Right cardiac atrium (tissue), 5 donors: Measurements from ENCODE around the gene CMKLR1. TPM values are rescaled to one million over a fixed set of nuclear protein-coding genes. Genes with fewer than 3 reads are reported as not detected.
A peak's percentile ranks its signal among the peaks of the same experiment; 100 is the strongest.

Source experiments
- ATAC-seq, 2 donors: fragments of 200-7000 bp; cut with Tn5 transposase; one replicate each; pipeline versions ENCODE4 v1.8.0 to v1.9.1; 2020; ENCODE audit warnings: moderate library complexity in 2 of 2, mild to moderate bottlenecking in 1 of 2
- DNase-seq, 3 donors: peaks; one replicate each; pipeline ENCODE4 v3.0.0-alpha.2; 2020
- H3K27ac ChIP-seq: one replicate; pipeline ENCODE4 v1.5.1; 2013; ENCODE audit warnings: mild to moderate bottlenecking, low read length, control low read depth, moderate library complexity
- H3K27me3 ChIP-seq: one replicate; pipeline ENCODE4 v1.6.1; 2013; ENCODE audit not compliant: control insufficient read depth, insufficient read depth
- H3K4me1 ChIP-seq: one replicate; pipeline ENCODE4 v1.6.1; 2013; ENCODE audit warnings: low read length; ENCODE audit not compliant: control insufficient read depth, insufficient read depth
- H3K4me3 ChIP-seq: one replicate; pipeline ENCODE4 v1.5.1; 2013; ENCODE audit warnings: low read length, control low read depth
- H3K9me3 ChIP-seq: one replicate; pipeline ENCODE4 v1.6.1; 2013; ENCODE audit warnings: low read length; ENCODE audit not compliant: control insufficient read depth
- WGBS: extraction: QIAGEN DNeasy Blood & Tissue Kit; methylation state at CpG from one replicate; pipeline ENCODE4 v1.1.7; 2013; 5-methylcytosine and 5-hydroxymethylcytosine counted together
- intact Hi-C, 4 donors: fragments of 100-400 bp; cut with DNase I; formaldehyde crosslinking; loops; one replicate each; pipeline versions ENCODE4 v1.11.0 to v1.14.0; 2022 to 2023
- polyA plus RNA-seq: library from polyadenylated mRNA; stranded (reverse); fragments of 200-250 nt; gene quantifications from one replicate; pipeline ENCODE4 v1.2.3, GENCODE V29; 2013
- total RNA-seq, 4 donors: library from RNA; stranded (reverse); fragmentation: NEBNext Ultra II Directional; extraction: Animal tissue kit (Norgen Biotek cat#: 25700); gene quantifications; one replicate each; pipeline ENCODE4 v1.2.1, GENCODE V29; 2021
- donor health status: healthy with polysubstance abuse.
- donor health status: DM: no; HTN: yes; CAD: no.
- donor health status: DM: no; HTN: no; CAD: no.
- donor health status: DM: no; HTN: yes; CAD: no; lungs with severe emphysema.
- donor health status: DM: yes; HTN: yes; CAD: no.

Gene CMKLR1
- total and polyA plus RNA-seq, 5 donors = 1.6 to 17.9 (median 7.8) TPM

GRCh38 chr12:108374596-108375320 is 35.6 kb upstream of the CMKLR1 start:
- Histone ChIP-seq H3K4me1 (no peaks in the 10 kb centered on the region), H3K27me3 (no peaks in the 10 kb centered on the region), H3K9me3 (peaks cover 4% of the 10 kb centered on the region), H3K4me3 (no peak overlapping the region), H3K27ac (no peak overlapping the region)
- WGBS = 59% methylated on average over 2 of the region's 2 CpGs
- intact Hi-C loops = no loop called here
- ATAC-seq (no peak), DNase-seq (no peak)

GRCh38 chr12:108373111-108373510 is 34.0 kb upstream of the CMKLR1 start:
- WGBS = 20% methylated on average over 1 of the region's 1 CpG
- Histone ChIP-seq H3K27me3 (no peaks in the 10 kb centered on the region), H3K9me3 (peaks cover 4% of the 10 kb centered on the region), H3K4me3 (no peak overlapping the region), H3K27ac (no peak overlapping the region), H3K4me1 (no peaks in the 10 kb centered on the region)
- intact Hi-C loops = no loop called here
- no peak for DNase-seq
- no peak for ATAC-seq

GRCh38 chr12:108371801-108372344 is 32.8 kb upstream of the CMKLR1 start:
- intact Hi-C loops = no loop called here
- ATAC-seq = peak; percentile 61 to 72
- 47% methylated on average over 6 of the region's 6 CpGs for WGBS
- Histone ChIP-seq H3K4me1 (no peaks in the 10 kb centered on the region), H3K27ac (no peak overlapping the region), H3K9me3 (peaks cover 4% of the 10 kb centered on the region), H3K27me3 (no peaks in the 10 kb centered on the region), H3K4me3 (no peak overlapping the region)
- peak in 2 of 3 donors; percentile 35 to 64 for DNase-seq

- intact Hi-C loops = no loop called here
- 74% methylated on average over 5 of the region's 5 CpGs for WGBS
Observed at GRCh38 chr12:108370415-108370814, 31.3 kb upstream of the CMKLR1 start.

GRCh38 chr12:108369736-108370396 is 30.8 kb upstream of the CMKLR1 start:
- ATAC-seq = no peak
- no peak overlapping the region for H3K27ac ChIP-seq
- H3K9me3 ChIP-seq = peaks cover 4% of the 10 kb centered on the region
- H3K4me3 ChIP-seq = no peak overlapping the region
- 86% methylated on average over 5 of the region's 5 CpGs for WGBS
- intact Hi-C loops = no loop called here
- DNase-seq = no peak
- H3K4me1 ChIP-seq = no peaks in the 10 kb centered on the region
- no peaks in the 10 kb centered on the region for H3K27me3 ChIP-seq

More at GRCh38 chr12:108370415-108370814, 31.3 kb upstream of the CMKLR1 start:
- no peak overlapping the region for H3K4me3 ChIP-seq
- ATAC-seq (no peak), DNase-seq (no peak)
- H3K27me3 ChIP-seq = no peaks in the 10 kb centered on the region
- no peaks in the 10 kb centered on the region for H3K4me1 ChIP-seq
- peaks cover 4% of the 10 kb centered on the region for H3K9me3 ChIP-seq
- no peak overlapping the region for H3K27ac ChIP-seq

- no peaks in the 10 kb centered on the region for H3K27me3 ChIP-seq
- intact Hi-C loops = no loop called here
- ATAC-seq (no peak), DNase-seq (no peak)
- no peak overlapping the region for H3K4me3 ChIP-seq
- WGBS = 92% methylated on average over 2 of the region's 2 CpGs
- H3K27ac ChIP-seq = no peak overlapping the region
- H3K4me1 ChIP-seq = no peaks in the 10 kb centered on the region
- peaks cover under 1% of the 10 kb centered on the region for H3K9me3 ChIP-seq
Observed at GRCh38 chr12:108368089-108368488, 29.0 kb upstream of the CMKLR1 start.

GRCh38 chr12:108367436-108367835 is 28.3 kb upstream of the CMKLR1 start:
- intact Hi-C loops = no loop called here
- no peaks in the 10 kb centered on the region for H3K9me3 ChIP-seq
- ATAC-seq = peak; percentile 50 to 60
- peak in 1 of 3 donors; percentile 36 for DNase-seq
- H3K27ac ChIP-seq = no peak overlapping the region
- no peaks in the 10 kb centered on the region for H3K27me3 ChIP-seq
- H3K4me1 ChIP-seq = no peaks in the 10 kb centered on the region
- H3K4me3 ChIP-seq = no peak overlapping the region
- WGBS = 76% methylated on average over 7 of the region's 7 CpGs

GRCh38 chr12:108365324-108365723 is 26.2 kb upstream of the CMKLR1 start:
- no peaks in the 10 kb centered on the region for H3K27me3 ChIP-seq
- no peak overlapping the region for H3K27ac ChIP-seq
- no peaks in the 10 kb centered on the region for H3K4me1 ChIP-seq
- intact Hi-C loops = no loop called here
- ATAC-seq (no peak), DNase-seq (no peak)
- no peaks in the 10 kb centered on the region for H3K9me3 ChIP-seq
- H3K4me3 ChIP-seq = no peak overlapping the region

- no peaks in the 10 kb centered on the region for H3K27me3 ChIP-seq
- H3K27ac ChIP-seq = no peak overlapping the region
- H3K4me3 ChIP-seq = no peak overlapping the region
- DNase-seq (no peak), ATAC-seq (no peak)
- H3K4me1 ChIP-seq = no peaks in the 10 kb centered on the region
- intact Hi-C loops = no loop called here
- H3K9me3 ChIP-seq = no peaks in the 10 kb centered on the region
- whole genome bisulfite sequencing = 86% methylated on average over 3 of the region's 3 CpGs
Observed at GRCh38 chr12:108364879-108365278, 25.8 kb upstream of the CMKLR1 start.

- Histone ChIP-seq H3K4me3 (no peak overlapping the region), H3K4me1 (no peaks in the 10 kb centered on the region), H3K27ac (no peak overlapping the region), H3K27me3 (no peaks in the 10 kb centered on the region), H3K9me3 (no peaks in the 10 kb centered on the region)
- ATAC-seq (no peak), DNase-seq (no peak)
- intact Hi-C loops = no loop called here
- WGBS = 91% methylated on average over 1 of the region's 1 CpG
Observed at GRCh38 chr12:108363565-108363964, 24.5 kb upstream of the CMKLR1 start.

GRCh38 chr12:108363165-108363564 is 24.1 kb upstream of the CMKLR1 start:
- 93% methylated on average over 11 of the region's 11 CpGs for WGBS
- no peaks in the 10 kb centered on the region for H3K9me3 ChIP-seq
- no peak overlapping the region for H3K27ac ChIP-seq
- H3K27me3 ChIP-seq = no peaks in the 10 kb centered on the region
- no peak for DNase-seq
- intact Hi-C loops = no loop called here
- H3K4me3 ChIP-seq = no peak overlapping the region
- ATAC-seq = no peak
- H3K4me1 ChIP-seq = no peaks in the 10 kb centered on the region
